H7 (cell line): ENCODE results near the gene FNDC3A. TPM values are rescaled to one million over a fixed set of nuclear protein-coding genes. Genes with fewer than 3 reads are reported as not detected.
"Not testable (repeated sequence)": the region's sequence is repeated elsewhere in the genome, so short reads cannot be mapped to it uniquely, and the experiment has no call there.

ENCODE experiments used
- DNase-seq: peaks from one replicate; pipeline ENCODE4 v3.0.0; 2012
- H3K27me3 ChIP-seq: 2 replicates; pipeline ENCODE4 v1.6.0; 2011; ENCODE audit warnings: mild to moderate bottlenecking, low read length; ENCODE audit not compliant: control insufficient read depth, insufficient read depth
- H3K36me3 ChIP-seq: replicated peaks from 2 replicates; pipeline ENCODE4 v1.5.1; 2011; ENCODE audit warnings: low read length; ENCODE audit not compliant: control insufficient read depth, insufficient read depth
- H3K4me3 ChIP-seq: 2 replicates; pipeline ENCODE4 v1.5.1; 2011; ENCODE audit warnings: low read depth, mild to moderate bottlenecking, control low read depth, low read length, moderate library complexity; ENCODE audit not compliant: insufficient read depth
- total RNA-seq: library from RNA; depleted of rRNA; stranded (reverse); fragments of >200 nt; shearing (Covaris generic); gene quantifications from 2 replicates; pipeline ENCODE4 v1.2.3, GENCODE V29; 2014

FNDC3A gene
- total RNA-seq, 1 experiment from 2014 or later, result 22.8 TPM

GRCh38 chr13:48998641-48999292 is 23.1 kb downstream of the FNDC3A start:
- Histone ChIP-seq H3K36me3 (no peaks in the 10 kb centered on the region), H3K27me3 (no peaks in the 10 kb centered on the region), H3K4me3 (no peak overlapping the region)
- no peak for DNase-seq

- no peaks in the 10 kb centered on the region for H3K36me3 ChIP-seq
- no peaks in the 10 kb centered on the region for H3K27me3 ChIP-seq
- no peak overlapping the region for H3K4me3 ChIP-seq
- no peak for DNase-seq
These were observed 24.5 kb downstream of the FNDC3A start for GRCh38 chr13:49000247-49000646.

DNA sequence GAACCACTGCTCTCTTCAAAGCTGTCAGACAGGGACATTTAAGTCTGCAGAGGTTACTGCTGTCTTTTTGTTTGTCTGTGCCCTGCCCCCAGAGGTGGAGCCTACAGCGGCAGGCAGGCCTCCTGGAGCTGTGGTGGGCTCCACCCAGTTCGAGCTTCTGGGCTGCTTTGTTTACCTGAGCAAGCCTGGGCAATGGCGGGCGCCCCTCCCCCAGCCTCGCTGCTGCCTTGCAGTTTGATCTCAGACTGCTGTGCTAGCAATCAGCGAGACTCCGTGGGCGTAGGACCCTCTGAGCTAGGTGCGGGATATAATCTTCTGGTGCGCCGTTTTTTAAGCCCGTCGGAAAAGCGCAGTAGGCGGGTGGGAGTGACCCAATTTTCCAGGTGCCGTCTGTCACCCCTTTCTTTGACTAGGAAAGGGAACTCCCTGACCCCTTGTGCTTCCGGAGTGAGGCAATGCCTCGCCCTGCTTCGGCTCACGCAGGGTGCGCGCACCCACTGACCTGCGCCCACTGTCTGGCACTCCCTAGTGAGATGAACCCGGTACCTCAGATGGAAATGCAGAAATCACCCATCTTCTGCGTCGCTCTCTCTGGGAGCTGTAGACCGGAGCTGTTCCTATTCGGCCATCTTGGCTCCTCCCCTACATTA is 43.4 kb downstream of the FNDC3A start:
- DNase-seq, H3K27me3 ChIP-seq, H3K4me3 ChIP-seq, H3K36me3 ChIP-seq: not testable (repeated sequence)

GRCh38 chr13:49020328-49020727 is 44.6 kb downstream of the FNDC3A start:
- peak; percentile 11 for DNase-seq
- no peaks in the 10 kb centered on the region for H3K36me3 ChIP-seq
- H3K4me3 ChIP-seq, result no peak overlapping the region
- H3K27me3 ChIP-seq, result no peaks in the 10 kb centered on the region

GRCh38 chr13:49020940-49021553 is 45.3 kb downstream of the FNDC3A start:
- Histone ChIP-seq H3K36me3 (no peaks in the 10 kb centered on the region), H3K27me3 (no peaks in the 10 kb centered on the region), H3K4me3 (no peak overlapping the region)
- DNase-seq, result peak; percentile 59

DNA sequence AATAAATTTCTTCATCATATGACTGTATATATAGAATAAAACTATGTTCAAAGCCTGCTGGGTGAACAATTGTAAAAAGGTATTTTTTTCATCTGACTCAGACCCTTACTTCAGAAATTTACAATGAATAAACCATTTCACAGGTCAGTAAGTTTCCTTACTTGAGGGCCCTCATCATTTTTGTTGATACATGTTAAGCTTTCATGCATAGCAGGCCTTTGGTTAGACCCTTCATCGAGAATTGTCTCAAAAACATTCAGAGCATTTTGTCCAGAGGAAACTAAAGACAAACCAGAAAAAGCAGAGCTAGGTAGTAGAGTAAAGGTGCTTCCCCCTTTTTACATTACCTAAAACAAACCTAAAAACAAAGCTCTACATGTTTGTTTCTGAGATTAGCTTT is 46.2 kb downstream of the FNDC3A start:
- Histone ChIP-seq H3K36me3 (no peaks in the 10 kb centered on the region), H3K27me3 (no peaks in the 10 kb centered on the region), H3K4me3 (no peak overlapping the region)
- DNase-seq, result no peak

DNA sequence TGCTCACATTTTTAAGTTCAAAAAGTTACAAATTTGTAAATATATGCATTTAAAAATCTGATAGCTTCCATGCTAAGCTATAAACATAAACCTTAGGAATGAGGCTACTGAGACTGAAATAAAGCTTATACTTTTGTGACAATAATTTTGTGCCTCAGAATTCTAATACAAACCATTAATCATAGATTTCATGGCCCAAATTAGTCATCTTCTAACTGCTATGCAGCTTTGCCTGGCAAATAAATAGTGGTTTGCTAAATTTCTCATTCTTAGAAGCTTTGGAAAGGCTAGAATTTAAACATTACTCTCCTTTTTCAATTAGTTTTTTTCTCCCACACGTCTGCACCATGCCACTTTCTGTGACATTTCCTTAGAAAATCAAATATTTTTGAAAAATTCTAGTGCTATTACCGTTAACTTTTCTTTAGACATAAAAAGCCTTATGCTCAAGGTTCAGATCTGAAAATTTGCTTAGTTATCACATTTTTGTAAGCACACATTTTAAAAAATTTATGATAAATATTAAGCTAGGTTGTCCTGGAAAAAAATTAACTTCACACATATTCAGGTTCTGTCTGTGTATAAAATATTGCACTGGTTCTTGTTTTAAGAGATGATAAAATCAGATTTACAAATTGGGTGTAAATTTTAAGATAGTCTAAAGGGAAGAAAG is 46.9 kb downstream of the FNDC3A start:
- no peak overlapping the region for H3K4me3 ChIP-seq
- no peaks in the 10 kb centered on the region for H3K36me3 ChIP-seq
- H3K27me3 ChIP-seq, result no peaks in the 10 kb centered on the region
- no peak for DNase-seq

- no peaks in the 10 kb centered on the region for H3K36me3 ChIP-seq
- no peaks in the 10 kb centered on the region for H3K27me3 ChIP-seq
- no peak for DNase-seq
- no peak overlapping the region for H3K4me3 ChIP-seq
These were observed 47.7 kb downstream of the FNDC3A start for GRCh38 chr13:49023431-49023830.

GRCh38 chr13:49026851-49027250 is 51.1 kb downstream of the FNDC3A start:
- H3K27me3 ChIP-seq, result no peaks in the 10 kb centered on the region
- no peak for DNase-seq
- no peaks in the 10 kb centered on the region for H3K36me3 ChIP-seq
- H3K4me3 ChIP-seq, result no peak overlapping the region

DNA sequence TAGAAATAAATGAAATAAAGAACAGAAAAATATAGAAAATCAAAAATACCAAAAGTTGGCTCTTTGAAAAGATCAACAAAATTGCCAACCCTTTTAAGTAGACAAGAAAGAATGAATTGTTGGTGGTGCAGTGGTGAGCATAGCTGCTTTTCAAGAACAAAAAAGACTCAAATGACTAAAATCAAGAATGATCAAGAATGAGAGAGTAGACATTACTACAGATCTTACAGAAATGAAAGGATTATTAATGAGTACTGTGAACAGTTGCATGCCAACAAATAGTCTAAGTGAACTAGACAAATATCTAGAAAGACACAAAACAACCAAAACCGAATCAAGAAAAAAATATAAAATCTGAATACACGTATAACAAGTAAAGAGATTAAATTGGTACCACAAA is 53.9 kb downstream of the FNDC3A start:
- DNase-seq, result no peak
- Histone ChIP-seq H3K36me3 (no peaks in the 10 kb centered on the region), H3K27me3 (no peaks in the 10 kb centered on the region), H3K4me3 (no peak overlapping the region)

GRCh38 chr13:49030213-49030612 is 54.5 kb downstream of the FNDC3A start:
- DNase-seq, result no peak

GRCh38 chr13:49040872-49041271 is 65.2 kb downstream of the FNDC3A start:
- Histone ChIP-seq H3K36me3 (no peaks in the 10 kb centered on the region), H3K4me3 (no peak overlapping the region), H3K27me3 (no peaks in the 10 kb centered on the region)
- DNase-seq, result no peak

More at GRCh38 chr13:49030213-49030612, 54.5 kb downstream of the FNDC3A start:
- H3K27me3 ChIP-seq, result no peaks in the 10 kb centered on the region
- no peaks in the 10 kb centered on the region for H3K36me3 ChIP-seq
- H3K4me3 ChIP-seq, result no peak overlapping the region

DNA sequence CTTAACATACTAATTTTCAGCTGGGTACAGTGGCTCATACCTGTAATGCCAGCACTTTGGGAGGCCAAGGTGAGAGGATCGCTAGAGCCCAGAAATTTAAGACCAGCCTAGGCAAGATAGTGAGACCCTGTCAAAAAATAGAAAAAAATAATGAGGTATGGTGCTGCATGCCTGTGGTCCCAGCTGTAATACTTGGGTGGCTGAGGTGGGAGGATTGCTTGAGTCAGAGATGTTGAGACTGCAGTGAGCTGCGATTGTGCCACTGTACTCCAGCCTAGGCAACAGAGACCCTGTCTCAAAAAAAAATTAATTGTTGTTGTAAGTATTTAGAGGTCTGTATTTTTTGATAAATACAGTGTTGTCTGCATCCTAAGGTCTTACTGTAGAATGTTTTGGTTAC is 66.8 kb downstream of the FNDC3A start:
- DNase-seq, result no peak
- Histone ChIP-seq H3K27me3 (no peaks in the 10 kb centered on the region), H3K4me3 (no peak overlapping the region), H3K36me3 (no peaks in the 10 kb centered on the region)

DNA sequence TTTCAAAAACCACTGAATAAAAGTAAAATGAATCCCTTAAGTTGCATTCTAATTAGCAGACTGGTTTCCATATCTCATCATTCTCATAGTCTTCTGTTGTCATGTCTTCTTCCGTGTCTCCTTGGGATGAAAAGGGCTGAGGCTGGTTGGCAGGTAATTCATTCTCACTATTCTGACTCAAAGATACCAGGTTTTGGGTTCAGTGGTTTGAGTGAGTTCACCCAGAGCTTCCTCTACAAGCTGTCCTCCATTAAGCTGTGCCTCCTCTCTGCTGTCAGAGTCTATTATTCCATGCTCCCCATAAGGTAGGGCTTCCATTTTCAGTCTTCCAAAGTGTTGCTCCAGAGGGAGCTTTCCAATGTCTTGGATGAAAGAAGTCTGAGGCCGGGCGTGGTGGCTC is 68.3 kb downstream of the FNDC3A start:
- DNase-seq, result no peak
- no peaks in the 10 kb centered on the region for H3K27me3 ChIP-seq
- H3K4me3 ChIP-seq, result no peak overlapping the region
- H3K36me3 ChIP-seq, result no peaks in the 10 kb centered on the region

DNA sequence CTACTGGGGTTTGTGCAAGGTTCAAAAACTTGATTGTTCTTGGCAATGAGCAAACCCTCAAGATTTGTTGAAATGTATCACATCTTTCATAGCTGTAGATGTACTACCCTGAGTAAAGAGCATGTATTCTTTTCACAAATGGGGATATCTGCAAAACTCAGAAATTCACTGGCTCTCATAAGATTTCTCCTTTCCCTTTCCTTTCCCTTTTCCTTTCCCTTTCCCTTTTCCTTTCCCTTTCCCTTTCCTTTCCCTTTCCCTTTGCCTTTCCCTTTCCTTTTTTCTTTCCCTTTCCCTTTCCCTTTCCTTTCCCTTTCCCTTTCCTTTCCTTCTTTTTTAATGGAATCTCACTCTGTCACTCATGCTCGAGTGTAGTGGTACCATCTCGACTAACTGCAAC is 69.1 kb downstream of the FNDC3A start:
- H3K4me3 ChIP-seq, result no peak overlapping the region
- no peak for DNase-seq
- no peaks in the 10 kb centered on the region for H3K27me3 ChIP-seq
- H3K36me3 ChIP-seq, result no peaks in the 10 kb centered on the region
